NCI-H524 (cell line): ENCODE data around the gene RPTOR.
"Not testable (repeated sequence)": the region's sequence is repeated elsewhere in the genome, so short reads cannot be mapped to it uniquely, and the experiment has no call there.

Source experiments
- DNase-seq, 2 experiments: peaks; one replicate each; lab custom pipeline; 2025; lab: John Stamatoyannopoulos, UW

RPTOR gene

GRCh38 chr17:80743181-80743771 is 198.6 kb downstream of the RPTOR start:
- DNase-seq = no peak

- DNase-seq = not testable (repeated sequence)
These were observed 199.3 kb downstream of the RPTOR start for GRCh38 chr17:80743973-80744372.

- not testable (repeated sequence) for DNase-seq
These were observed 200.1 kb downstream of the RPTOR start for GRCh38 chr17:80744725-80745124.

GRCh38 chr17:80745183-80745582 is 200.5 kb downstream of the RPTOR start:
- DNase-seq = no peak

GRCh38 chr17:80746262-80746935 is 201.8 kb downstream of the RPTOR start:
- DNase-seq = no peak

- no peak for DNase-seq
These were observed 202.8 kb downstream of the RPTOR start for GRCh38 chr17:80747469-80747868.

GRCh38 chr17:80749611-80750010 is 205.0 kb downstream of the RPTOR start:
- DNase-seq = no peak

- no peak for DNase-seq
These were observed 205.6 kb downstream of the RPTOR start for GRCh38 chr17:80750263-80750662.

DNA sequence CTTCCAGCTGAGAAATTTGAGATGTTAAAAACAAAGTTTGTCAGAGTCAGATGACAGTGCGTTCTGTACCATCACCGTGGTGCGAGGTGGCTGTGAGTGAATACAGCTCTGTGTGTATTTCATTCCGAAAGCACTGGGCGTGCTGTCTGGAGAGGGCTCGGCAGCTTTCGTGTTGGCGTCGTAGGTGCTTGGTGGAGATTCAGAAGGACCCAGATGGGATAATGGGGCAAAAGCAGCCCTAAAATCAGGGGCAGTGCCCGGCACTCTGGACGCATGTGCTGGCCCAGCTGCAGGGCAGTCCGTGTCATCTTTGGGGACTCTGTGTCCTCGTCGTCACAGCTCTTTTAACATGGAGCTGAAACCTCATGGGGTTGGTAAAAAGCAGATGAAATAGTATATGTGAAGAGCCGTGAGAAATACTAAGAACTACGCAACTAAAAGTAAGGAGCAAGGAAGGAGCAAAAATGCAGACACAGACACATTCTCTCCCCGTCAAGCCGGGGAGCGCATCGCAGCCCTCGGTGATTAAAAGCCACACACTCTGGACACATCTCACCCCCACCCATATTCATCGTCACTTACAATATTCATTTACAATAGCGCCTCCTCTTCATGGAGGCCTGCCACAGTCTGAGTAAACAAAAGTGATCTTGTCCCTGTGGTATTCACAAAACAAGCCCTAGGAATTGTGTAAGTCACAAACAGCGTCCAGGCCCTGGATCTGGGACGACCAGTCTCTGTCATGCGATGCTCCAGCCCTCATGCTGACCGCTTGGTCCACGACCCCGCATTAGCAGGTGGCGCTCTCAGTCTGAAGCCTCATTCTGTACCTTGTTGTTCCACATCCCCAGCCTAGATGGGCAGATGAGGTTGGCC is 206.7 kb downstream of the RPTOR start:
- no peak for DNase-seq

DNA sequence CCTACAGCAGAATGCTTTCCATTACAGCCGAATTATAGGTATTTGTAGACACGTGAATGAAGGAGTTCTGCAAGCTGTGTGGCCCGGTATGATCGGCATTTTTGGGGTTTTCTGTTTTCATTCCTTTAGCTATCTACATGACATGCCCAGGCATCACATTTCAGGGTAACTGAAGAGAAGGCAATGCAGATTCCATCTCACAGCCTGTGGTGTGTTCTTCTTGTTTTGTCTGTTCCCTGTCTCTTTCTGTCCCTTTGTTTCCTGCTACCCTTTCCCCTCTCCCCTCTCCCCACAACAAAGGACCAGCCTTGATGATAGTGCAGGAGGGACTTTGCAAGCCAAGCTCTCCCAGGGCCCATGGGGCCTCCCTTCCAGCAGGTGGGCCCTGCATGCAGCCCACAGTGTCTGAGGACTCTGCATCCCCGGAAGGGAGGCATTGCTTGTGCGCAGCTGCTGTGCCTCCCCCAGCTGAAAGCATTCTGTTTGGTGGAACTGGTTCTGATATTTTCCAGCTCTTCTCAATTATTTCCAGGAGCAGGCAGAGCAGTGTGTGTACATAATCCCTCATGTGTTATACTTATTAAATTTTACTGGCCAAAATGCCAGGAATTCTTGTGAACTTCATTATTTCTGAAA is 207.4 kb downstream of the RPTOR start:
- no peak for DNase-seq

DNA sequence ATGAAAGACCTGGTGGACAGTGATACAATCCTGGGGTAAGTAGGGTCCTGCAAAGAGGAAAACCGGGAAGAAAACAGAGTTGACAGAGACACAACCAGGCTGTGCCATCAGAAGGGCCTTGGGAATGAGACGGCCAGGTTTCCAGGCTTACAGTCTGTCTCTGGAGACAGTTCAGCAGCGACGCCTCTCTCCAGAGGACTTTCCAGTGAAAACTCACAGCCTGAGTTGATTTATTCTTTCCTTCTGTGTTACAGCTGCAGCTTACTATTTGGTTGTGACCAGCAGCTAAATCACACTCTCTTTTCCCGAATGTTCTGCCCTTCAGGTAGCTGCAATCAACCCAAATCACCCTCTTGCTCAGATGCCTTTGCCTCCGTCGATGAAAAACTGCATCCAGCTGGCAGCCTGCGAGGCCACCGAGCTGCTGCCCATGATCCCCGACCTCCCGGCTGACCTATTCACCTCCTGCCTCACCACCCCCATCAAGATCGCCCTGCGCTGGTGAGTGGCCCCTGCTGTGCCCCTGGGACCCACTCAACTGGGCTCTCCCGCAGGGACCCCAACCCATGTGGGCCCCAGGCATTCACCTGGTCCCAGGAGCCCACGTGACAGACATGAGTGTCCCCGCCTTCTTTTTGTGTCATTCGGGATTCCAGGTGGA is 209.2 kb downstream of the RPTOR start:
- no peak for DNase-seq

DNA sequence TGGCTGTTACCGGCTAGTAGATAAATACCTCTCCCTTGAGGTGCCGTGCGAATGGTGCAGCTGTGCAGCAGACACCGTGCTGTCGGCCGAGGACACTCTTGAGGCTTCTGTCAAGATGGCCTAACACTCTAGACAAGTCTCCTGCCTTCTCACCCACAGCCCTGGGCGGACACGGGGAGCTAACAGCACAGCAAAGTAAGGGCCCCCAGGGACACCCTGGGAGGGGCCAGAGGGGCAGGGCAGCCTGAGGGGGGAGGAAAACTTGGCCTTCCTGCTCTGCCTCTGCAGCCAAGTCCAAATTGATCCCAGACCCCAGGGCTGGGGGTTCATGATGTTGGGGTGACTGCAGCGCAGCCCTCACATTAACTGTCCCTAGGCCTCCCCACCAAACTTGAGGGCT is 210.2 kb downstream of the RPTOR start:
- DNase-seq = no peak

DNA sequence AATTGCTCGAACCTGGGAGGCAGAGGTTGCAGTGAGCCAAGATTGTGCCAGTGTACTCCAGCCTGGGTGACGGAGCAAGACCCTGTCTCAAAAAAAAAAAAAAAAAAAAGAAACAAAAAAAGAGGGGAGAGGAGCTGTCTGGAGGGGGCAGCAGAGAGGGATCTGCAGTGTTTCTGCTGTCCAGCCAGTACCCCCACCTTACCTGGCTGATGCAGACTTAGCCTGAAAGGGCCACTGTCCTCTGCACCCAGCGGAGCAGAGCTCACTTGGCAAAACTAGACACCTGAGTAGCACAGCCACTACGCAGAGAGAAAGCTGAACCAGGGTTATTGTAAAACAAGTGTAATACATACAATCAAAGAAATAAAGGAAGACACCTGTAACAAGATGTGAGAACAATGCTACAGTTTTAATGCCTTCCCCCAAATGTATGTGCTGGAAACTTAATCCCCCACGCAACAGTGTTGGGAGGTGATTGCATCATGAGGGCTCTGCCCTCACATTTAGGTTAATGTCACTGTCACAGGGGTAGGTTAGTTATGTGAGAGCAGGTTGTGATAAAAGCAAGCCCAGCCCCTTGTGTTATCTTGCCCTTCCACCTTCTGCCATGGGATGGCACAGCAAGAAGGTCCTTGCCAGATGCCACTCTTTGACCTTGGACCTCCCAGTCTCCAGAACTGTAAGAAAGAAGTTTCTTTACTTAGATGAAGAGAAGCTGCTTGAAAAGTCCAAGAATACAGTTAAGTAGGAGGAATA is 211.2 kb downstream of the RPTOR start:
- DNase-seq = peak in 1 of 2 experiments; percentile 16

GRCh38 chr17:80758481-80759376 is 214.1 kb downstream of the RPTOR start:
- no peak for DNase-seq

- DNase-seq = no peak
These were observed 214.7 kb downstream of the RPTOR start for GRCh38 chr17:80759377-80759673.

GRCh38 chr17:80760511-80760911 is 215.9 kb downstream of the RPTOR start:
- DNase-seq = no peak

- no peak for DNase-seq
These were observed 216.7 kb downstream of the RPTOR start for GRCh38 chr17:80761110-80761871.

DNA sequence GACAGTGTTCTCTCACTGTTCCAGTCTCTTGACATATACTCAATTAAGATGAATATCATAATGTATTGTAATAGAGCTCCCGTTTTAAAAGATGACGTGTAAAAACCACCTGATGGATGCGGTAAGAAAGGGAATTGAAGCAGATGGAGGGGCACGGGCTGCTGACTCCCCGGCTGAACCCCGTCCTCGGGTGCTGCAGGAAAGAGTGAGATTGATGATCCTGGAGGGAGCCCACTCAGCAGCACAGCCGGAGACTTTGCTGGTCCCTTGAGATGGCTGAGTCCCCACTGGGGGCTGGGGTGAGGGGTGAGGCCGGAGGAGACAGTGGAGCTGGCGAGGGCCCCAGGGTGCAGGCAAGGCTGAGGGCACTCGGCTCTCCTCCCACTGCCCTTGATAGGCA is 217.4 kb downstream of the RPTOR start:
- no peak for DNase-seq

GRCh38 chr17:80763293-80763867 is 218.7 kb downstream of the RPTOR start:
- DNase-seq = no peak
